Measurements from ENCODE around the gene RGS11. TPM values are rescaled to one million over a fixed set of nuclear protein-coding genes. Genes with fewer than 3 reads are reported as not detected.
A peak's percentile ranks its signal among the peaks of the same experiment; 100 is the strongest.

RGS11 gene
- total RNA-seq, result 32.6 TPM

GRCh38 chr16:275786-276232 lies at the start of gene RGS11:
TSS of gene RGS11 (minus strand) at chr16:275944. CDS start at chr16:275911, 33 bp downstream.
- TF ChIP-seq CTCF (IDR thresholded peaks at IDR 0.05), result no peak
- Histone ChIP-seq H3K27ac (peak within 1 kb of the TSS in 1 of 2 donors; percentile 27), H3K36me3 (no peaks in the 10 kb centered on the region), H3K9me3 (no peaks in the 10 kb centered on the region), H3K4me1 (peaks cover 6 to 9% of the 10 kb centered on the region in 2 donors), H3K27me3 (peaks cover 6% of the 10 kb centered on the region), H3K4me3 (peak within 1 kb of the TSS; percentile 57 to 82)
- no peak for DNase-seq (ENCODE audit: low spot score in 2 of 2)
- intact Hi-C loops (cut with DNase I), result no loop called here

- Histone ChIP-seq H3K27me3 (no peaks in the 10 kb centered on the region), H3K4me1 (peaks cover 0 to 7% of the 10 kb centered on the region in 2 donors), H3K36me3 (no peaks in the 10 kb centered on the region), H3K9me3 (no peaks in the 10 kb centered on the region), H3K27ac (no peak overlapping the region), H3K4me3 (peak overlapping the region in 1 of 2 donors; percentile 19)
- intact Hi-C loops (cut with DNase I), result no loop called here
- no peak for DNase-seq (ENCODE audit: low spot score in 2 of 2)
- TF ChIP-seq CTCF (IDR thresholded peaks at IDR 0.05), result no peak
These were observed 48.9 kb upstream of the RGS11 start for GRCh38 chr16:324451-325334.

- intact Hi-C loops (cut with DNase I), result no loop called here
- H3K9me3 ChIP-seq, result no peaks in the 10 kb centered on the region
- H3K27ac ChIP-seq, result no peak overlapping the region
- peaks cover 0 to 7% of the 10 kb centered on the region in 2 donors for H3K4me1 ChIP-seq
- no peak overlapping the region for H3K4me3 ChIP-seq
- no peaks in the 10 kb centered on the region for H3K27me3 ChIP-seq
- H3K36me3 ChIP-seq, result peaks cover 0 to 3% of the 10 kb centered on the region in 2 donors
- no peak for TF ChIP-seq CTCF (IDR thresholded peaks at IDR 0.05)
- DNase-seq (ENCODE audit: low spot score in 2 of 2), result no peak
These were observed 48.4 kb upstream of the RGS11 start for GRCh38 chr16:324201-324450.

GRCh38 chr16:322476-323143 lies 46.9 kb upstream of the RGS11 start:
- Histone ChIP-seq H3K4me3 (no peak overlapping the region), H3K36me3 (peaks cover 7 to 12% of the 10 kb centered on the region in 2 donors), H3K4me1 (peaks cover 0 to 3% of the 10 kb centered on the region in 2 donors), H3K27ac (no peak overlapping the region), H3K27me3 (no peaks in the 10 kb centered on the region), H3K9me3 (no peaks in the 10 kb centered on the region)
- intact Hi-C loops (cut with DNase I), result no loop called here
- DNase-seq (ENCODE audit: low spot score in 2 of 2), result no peak
- TF ChIP-seq CTCF (IDR thresholded peaks at IDR 0.05), result no peak

GRCh38 chr16:321532-321931 lies 45.8 kb upstream of the RGS11 start:
- DNase-seq (ENCODE audit: low spot score in 2 of 2), result no peak
- intact Hi-C loops (cut with DNase I), result no loop called here
- no peak overlapping the region for H3K27ac ChIP-seq

More at GRCh38 chr16:321532-321931, 45.8 kb upstream of the RGS11 start:
- Histone ChIP-seq H3K27me3 (no peaks in the 10 kb centered on the region), H3K4me3 (no peak overlapping the region), H3K4me1 (no peaks in the 10 kb centered on the region), H3K36me3 (peaks cover 7 to 12% of the 10 kb centered on the region in 2 donors), H3K9me3 (no peaks in the 10 kb centered on the region)
- TF ChIP-seq CTCF (IDR thresholded peaks at IDR 0.05), result no peak
